ENCODE results near the gene PTDSS2. TPM values are rescaled to one million over a fixed set of nuclear protein-coding genes. Genes with fewer than 3 reads are reported as not detected.

PTDSS2 gene
- total RNA-seq, 6 experiments from 2014 or later: 8.4 to 21.9 (median 11.4) TPM

GRCh38 chr11:532527-532985 is 82.5 kb downstream of the PTDSS2 start:
- H3K27ac ChIP-seq: no peak overlapping the region
- peaks cover 0 to 22% (median 5%) of the 10 kb centered on the region in 4 donors for H3K4me1 ChIP-seq
- TF ChIP-seq, protein P1, sequence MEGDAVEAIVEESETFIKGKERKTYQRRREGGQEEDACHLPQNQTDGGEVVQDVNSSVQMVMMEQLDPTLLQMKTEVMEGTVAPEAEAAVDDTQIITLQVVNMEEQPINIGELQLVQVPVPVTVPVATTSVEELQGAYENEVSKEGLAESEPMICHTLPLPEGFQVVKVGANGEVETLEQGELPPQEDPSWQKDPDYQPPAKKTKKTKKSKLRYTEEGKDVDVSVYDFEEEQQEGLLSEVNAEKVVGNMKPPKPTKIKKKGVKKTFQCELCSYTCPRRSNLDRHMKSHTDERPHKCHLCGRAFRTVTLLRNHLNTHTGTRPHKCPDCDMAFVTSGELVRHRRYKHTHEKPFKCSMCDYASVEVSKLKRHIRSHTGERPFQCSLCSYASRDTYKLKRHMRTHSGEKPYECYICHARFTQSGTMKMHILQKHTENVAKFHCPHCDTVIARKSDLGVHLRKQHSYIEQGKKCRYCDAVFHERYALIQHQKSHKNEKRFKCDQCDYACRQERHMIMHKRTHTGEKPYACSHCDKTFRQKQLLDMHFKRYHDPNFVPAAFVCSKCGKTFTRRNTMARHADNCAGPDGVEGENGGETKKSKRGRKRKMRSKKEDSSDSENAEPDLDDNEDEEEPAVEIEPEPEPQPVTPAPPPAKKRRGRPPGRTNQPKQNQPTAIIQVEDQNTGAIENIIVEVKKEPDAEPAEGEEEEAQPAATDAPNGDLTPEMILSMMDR (IDR thresholded peaks at IDR 0.05): no peak
- TF ChIP-seq POLR2A (IDR thresholded peaks at IDR 0.05): no peak
- ATAC-seq (no peak), DNase-seq (no peak)
- 80% methylated on average over 1 of the region's 23 CpGs for WGBS (ENCODE audit: insufficient coverage, low coverage, low lambda C conversion rate, missing lambda C conversion rate)
- H3K27me3 ChIP-seq: no peaks in the 10 kb centered on the region
- intact Hi-C loops (cut with DNase I): no loop called here
- H3K4me3 ChIP-seq: no peak overlapping the region
- no peaks in the 10 kb centered on the region for H3K9me3 ChIP-seq
- H3K36me3 ChIP-seq: peaks cover 0 to 9% (median 0%) of the 10 kb centered on the region in 4 donors

DNA sequence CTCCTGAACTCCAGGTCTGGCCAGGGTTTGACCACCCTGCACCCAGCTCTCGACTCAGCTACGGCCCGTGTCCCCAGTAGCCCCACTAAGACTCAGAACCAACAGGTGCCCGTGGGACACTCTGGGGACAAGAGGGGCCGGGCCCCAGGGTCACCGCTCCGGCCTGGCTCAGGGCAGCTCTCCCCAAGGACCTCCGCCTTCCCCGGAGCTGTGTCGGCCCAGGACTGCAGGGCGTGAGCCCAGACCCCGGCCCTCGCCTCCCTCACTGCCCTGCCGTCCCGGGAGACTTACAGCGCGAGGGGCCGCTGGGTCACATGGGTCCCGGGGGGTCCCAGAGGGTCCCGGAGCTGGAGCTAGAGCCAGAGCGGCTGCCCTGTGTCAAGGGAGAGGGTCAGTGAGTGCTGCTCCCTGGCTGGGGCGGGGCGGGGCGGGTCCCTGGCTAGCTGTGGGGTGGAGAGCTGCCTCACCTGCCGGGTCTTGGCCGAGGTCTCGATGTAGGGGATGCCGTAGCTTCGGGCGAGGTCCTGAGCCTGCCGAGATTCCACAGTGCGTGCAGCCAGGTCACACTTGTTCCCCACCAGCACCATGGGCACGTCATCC is 83.0 kb downstream of the PTDSS2 start:
- peak in 1 of 3 donors; percentile 51 for DNase-seq
- intact Hi-C loops (cut with DNase I): no loop called here
- no peaks in the 10 kb centered on the region for H3K9me3 ChIP-seq
- H3K4me3 ChIP-seq: no peak overlapping the region
- WGBS (ENCODE audit: insufficient coverage, low coverage, low lambda C conversion rate, missing lambda C conversion rate): 85% methylated on average over 4 of the region's 33 CpGs
- peaks cover 0 to 22% (median 8%) of the 10 kb centered on the region in 4 donors for H3K4me1 ChIP-seq
- no peak for ATAC-seq
- peaks cover 0 to 9% (median 0%) of the 10 kb centered on the region in 4 donors for H3K36me3 ChIP-seq
- H3K27ac ChIP-seq: no peak overlapping the region
- H3K27me3 ChIP-seq: no peaks in the 10 kb centered on the region
- no peak for TF ChIP-seq POLR2A (IDR thresholded peaks at IDR 0.05)
- TF ChIP-seq, protein P1 (IDR thresholded peaks at IDR 0.05): no peak

GRCh38 chr11:533586-534395 is 83.7 kb downstream of the PTDSS2 start:
- peak overlapping the region in 2 of 3 donors; percentile 74 to 78 for H3K4me3 ChIP-seq
- 93% methylated on average over 10 of the region's 37 CpGs for WGBS (ENCODE audit: insufficient coverage, low coverage, low lambda C conversion rate, missing lambda C conversion rate)

GRCh38 chr11:534396-535209 is 84.5 kb downstream of the PTDSS2 start:
- Histone ChIP-seq H3K4me3 (peak overlapping the region; percentile 70 to 78 (median 74)), H3K27ac (no peak overlapping the region), H3K4me1 (peaks cover 0 to 22% (median 8%) of the 10 kb centered on the region in 4 donors), H3K36me3 (peaks cover 0 to 9% (median 0%) of the 10 kb centered on the region in 4 donors), H3K27me3 (no peaks in the 10 kb centered on the region), H3K9me3 (no peaks in the 10 kb centered on the region)
- no peak for TF ChIP-seq POLR2A (IDR thresholded peaks at IDR 0.05)
- TF ChIP-seq, protein P1 (IDR thresholded peaks at IDR 0.05): no peak
- ATAC-seq (peak in 1 of 4 donors; percentile 2), DNase-seq (peak; percentile 60 to 62 (median 60))
- intact Hi-C loops (cut with DNase I): no loop called here
- 3% methylated on average over 8 of the region's 66 CpGs for WGBS (ENCODE audit: insufficient coverage, low coverage, low lambda C conversion rate, missing lambda C conversion rate)

More at GRCh38 chr11:533586-534395, 83.7 kb downstream of the PTDSS2 start:
- DNase-seq: no peak
- intact Hi-C loops (cut with DNase I): no loop called here
- peaks cover 0 to 9% (median 0%) of the 10 kb centered on the region in 4 donors for H3K36me3 ChIP-seq
- H3K9me3 ChIP-seq: no peaks in the 10 kb centered on the region
- peaks cover 0 to 22% (median 8%) of the 10 kb centered on the region in 4 donors for H3K4me1 ChIP-seq
- TF ChIP-seq, protein P1 (IDR thresholded peaks at IDR 0.05): no peak
- TF ChIP-seq POLR2A (IDR thresholded peaks at IDR 0.05): no peak
- no peaks in the 10 kb centered on the region for H3K27me3 ChIP-seq
- no peak overlapping the region for H3K27ac ChIP-seq
- ATAC-seq: no peak

Measured in right lobe of liver (tissue), 6 donors.